Naive thymus-derived CD8-positive, alpha-beta T cell (primary cell): ENCODE measurements around the gene TWSG1. TPM values are rescaled to one million over a fixed set of nuclear protein-coding genes. Genes with fewer than 3 reads are reported as not detected.

Experiments used
- ATAC-seq, 2 donors: fragments of 150-1000 bp; cut with Tn5 transposase in 1 of 2; sonication (Bioruptor Pico), chemical (Tn5 transposase) in 1 of 2; 1 replicate in 1 of 2; 2 replicates in 1 of 2; pipeline ENCODE4 v1.10.0; 2021; ENCODE audit warnings: mild to moderate bottlenecking in 2 of 2, moderate library complexity in 2 of 2
- POLR2A ChIA-PET: fragments of 350-600 bp; sonication (Branson Sonifier 250); formaldehyde crosslinking; loops from one replicate; lab custom pipeline; 2021; ENCODE audit warnings: antibody characterized with exemption; lab: Charles Lee
- DNase-seq, 10 donors: peaks; one replicate each; pipeline versions ENCODE4 v3.0.0 to v3.0.0-alpha.2; 2020 to 2022
- H3K27ac Mint-ChIP-seq, 10 donors: one replicate each; pipeline ENCODE4 v1.8.0; 2020 to 2022; ENCODE audit warnings: mild to moderate bottlenecking in 10 of 10, mixed read lengths in 10 of 10, moderate library complexity in 4 of 10, inconsistent platforms in 1 of 10
- H3K27me3 Mint-ChIP-seq, 5 donors: one replicate each; pipeline ENCODE4 v1.8.0; 2021 to 2022; ENCODE audit warnings: mixed read lengths in 5 of 5
- H3K36me3 Mint-ChIP-seq, 3 donors: one replicate each; pipeline ENCODE4 v1.8.0; 2020 to 2022; ENCODE audit warnings: mixed read lengths in 3 of 3, mild to moderate bottlenecking in 2 of 3, inconsistent platforms in 1 of 3
- H3K4me1 Mint-ChIP-seq, 4 donors: one replicate each; pipeline ENCODE4 v1.8.0; 2021 to 2022; ENCODE audit warnings: mixed read lengths in 4 of 4
- H3K4me3 Mint-ChIP-seq, 10 donors: one replicate each; pipeline ENCODE4 v1.8.0; 2020 to 2022; ENCODE audit warnings: mild to moderate bottlenecking in 10 of 10, mixed read lengths in 10 of 10, moderate library complexity in 6 of 10, inconsistent platforms in 1 of 10
- H3K9me3 Mint-ChIP-seq, 9 donors: one replicate each; pipeline ENCODE4 v1.8.0; 2020 to 2022; ENCODE audit warnings: mixed read lengths in 9 of 9, mild to moderate bottlenecking in 3 of 9, inconsistent platforms in 1 of 9, moderate library complexity in 1 of 9
- polyA plus RNA-seq, 3 donors: library from polyadenylated mRNA; unstranded; fragments of 300-500 nt; fragmentation: Illumina TruSeq; gene quantifications; one replicate each; pipeline ENCODE4 v1.2.3, GENCODE V29; 2021
- total RNA-seq, 8 experiments: library from RNA in 2 of 8; stranded (reverse) in 2 of 8; gene quantifications; one replicate each; pipeline ENCODE4 v1.2.3 and lab custom pipeline; 2021 to 2026

TWSG1 gene
- total RNA-seq (1 to 10 TPM; 7.7 to 9.8 TPM), polyA plus RNA-seq (1 to 10 TPM; 4.0 to 6.1 (median 4.9) TPM), total RNA-seq (lab: John Stamatoyannopoulos, UW) (0.98 to 17.1 (median 9.5) reads per million in 6 experiments)

DNA sequence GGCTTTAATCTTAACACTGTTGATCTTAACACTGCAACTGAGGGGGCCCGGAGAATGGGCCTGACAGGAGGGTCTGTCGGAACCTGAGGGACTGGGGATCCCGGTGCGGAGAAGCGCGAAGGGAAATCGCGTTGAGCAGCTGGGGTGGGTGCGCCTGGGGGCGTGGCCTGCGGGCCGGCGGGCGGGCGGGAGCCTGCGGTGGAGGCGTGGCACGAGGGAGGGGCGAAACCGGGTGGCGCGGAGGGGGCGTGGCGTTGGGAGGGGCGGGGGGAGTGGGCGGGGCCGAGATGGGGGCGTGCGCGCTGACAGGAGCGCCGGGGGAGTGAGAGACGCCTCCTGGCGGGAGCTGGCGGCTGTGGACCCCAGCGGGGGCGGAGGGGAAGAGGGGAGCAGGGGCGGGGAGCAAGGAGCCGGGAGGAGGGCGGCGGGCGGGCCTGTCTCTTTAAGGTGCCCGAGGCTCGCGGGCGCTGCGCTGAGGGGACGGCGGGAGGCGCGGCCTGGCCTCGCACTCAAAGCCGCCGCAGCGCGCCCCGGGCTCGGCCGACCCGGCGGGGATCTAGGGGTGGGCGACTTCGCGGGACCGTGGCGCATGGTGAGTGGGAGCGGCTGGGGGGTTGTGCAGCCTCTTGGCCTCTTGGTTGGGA lies at the start of gene TWSG1:
Gene TWSG1, plus strand, starts transcription at position 445 of the 644 bp plus-strand sequence. CDS start 2,457 bp downstream, outside the sequence.
- H3K9me3 Mint-ChIP-seq: no peaks in the 10 kb centered on the region
- H3K4me3 Mint-ChIP-seq: peak within 1 kb of the TSS; percentile 83 to 96 (median 90)
- DNase-seq: peak; percentile 88 to 97 (median 93)
- H3K27ac Mint-ChIP-seq: peak within 1 kb of the TSS; percentile 69 to 98 (median 94)
- ATAC-seq: peak; percentile 87 to 90
- peaks cover 0 to 14% (median 3%) of the 10 kb centered on the region in 3 donors for H3K36me3 Mint-ChIP-seq
- POLR2A ChIA-PET: interaction anchor here (0.6 to 2.0 kb wide), 10 partner anchors 14 to 580 kb away, joined by 3 to 24 read pairs (median 6); partner anchors contain the start of genes ANKRD12, NDUFV2, RALBP1 and VAPA
- peaks cover 0 to 3% (median 0%) of the 10 kb centered on the region in 5 donors for H3K27me3 Mint-ChIP-seq
- peaks cover 1 to 31% (median 22%) of the 10 kb centered on the region in 4 donors for H3K4me1 Mint-ChIP-seq

DNA sequence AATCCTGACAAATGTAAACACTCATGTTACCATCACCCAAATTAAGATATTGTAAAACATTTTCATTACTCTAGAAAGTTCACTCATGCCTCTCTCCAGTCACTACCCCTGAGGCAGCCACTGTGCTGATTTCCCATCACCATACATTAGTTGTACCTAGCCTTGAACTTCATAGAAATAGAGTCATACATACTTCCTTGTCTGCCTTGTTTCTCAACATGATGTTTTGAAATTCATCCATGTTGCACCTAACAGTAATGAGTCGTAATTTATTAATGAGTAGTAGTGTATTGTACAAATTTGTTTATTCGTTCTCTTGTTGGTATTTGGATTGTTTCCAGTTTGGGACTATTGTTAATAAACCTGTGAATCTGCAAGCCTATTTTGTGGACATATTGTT lies 49.0 kb upstream of the TWSG1 start:
- DNase-seq (no peak), ATAC-seq (no peak)
- no peak overlapping the region for H3K4me3 Mint-ChIP-seq
- H3K27ac Mint-ChIP-seq: peak overlapping the region in 3 of 10 donors; percentile 22 to 58 (median 51)
- no peaks in the 10 kb centered on the region for H3K27me3 Mint-ChIP-seq
- POLR2A ChIA-PET: no interaction called here
- H3K36me3 Mint-ChIP-seq: peaks cover 14 to 27% (median 20%) of the 10 kb centered on the region in 3 donors
- H3K9me3 Mint-ChIP-seq: peaks cover 0 to 29% (median 7%) of the 10 kb centered on the region in 9 donors
- peaks cover 0 to 3% (median 0%) of the 10 kb centered on the region in 4 donors for H3K4me1 Mint-ChIP-seq

DNA sequence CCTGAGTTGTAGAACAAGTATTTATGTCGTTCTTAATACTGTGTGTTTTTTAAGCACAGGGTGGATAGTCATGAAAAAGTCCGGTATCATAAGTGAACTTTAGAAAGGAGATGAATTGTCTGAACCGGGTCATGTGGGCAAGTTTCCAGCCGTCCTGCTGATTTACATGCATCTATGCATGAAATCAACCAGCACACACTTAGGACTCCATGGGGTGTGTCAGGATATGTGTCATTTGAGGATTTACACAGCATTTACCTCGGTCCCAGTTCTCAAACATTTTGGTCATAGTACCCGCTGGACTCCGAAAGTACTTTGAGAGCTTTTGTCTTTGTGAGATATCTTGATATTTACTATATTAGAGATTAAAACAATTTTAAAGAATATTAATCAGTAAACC lies 47.5 kb upstream of the TWSG1 start:
- Mint-ChIP-seq H3K36me3 (peaks cover 14 to 24% (median 20%) of the 10 kb centered on the region in 3 donors), H3K27me3 (no peaks in the 10 kb centered on the region), H3K9me3 (peaks cover 0 to 43% (median 9%) of the 10 kb centered on the region in 9 donors), H3K4me3 (no peak overlapping the region), H3K27ac (no peak overlapping the region), H3K4me1 (no peaks in the 10 kb centered on the region)
- DNase-seq (no peak), ATAC-seq (no peak)
- POLR2A ChIA-PET: no interaction called here

DNA sequence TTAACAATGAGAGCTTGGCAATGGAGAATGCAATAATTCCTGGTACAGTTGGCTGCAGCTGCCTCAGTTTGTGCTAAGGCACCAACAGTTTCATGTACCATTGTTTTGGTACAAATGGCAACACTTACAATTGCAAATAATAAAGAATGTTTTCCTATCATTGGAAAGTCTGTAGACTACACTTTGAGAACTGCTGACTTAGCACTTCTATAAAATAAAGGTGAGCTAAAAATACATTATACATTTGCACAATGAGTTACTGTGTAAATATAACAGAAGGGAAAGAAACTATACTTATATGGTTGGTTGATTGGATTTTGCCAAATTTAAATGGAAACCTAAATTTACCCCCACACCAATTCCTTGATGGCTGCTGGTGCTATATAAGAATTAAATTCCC lies 44.9 kb upstream of the TWSG1 start:
- H3K27ac Mint-ChIP-seq: no peak overlapping the region
- peaks cover 12 to 38% (median 27%) of the 10 kb centered on the region in 3 donors for H3K36me3 Mint-ChIP-seq
- POLR2A ChIA-PET: no interaction called here
- H3K4me1 Mint-ChIP-seq: no peaks in the 10 kb centered on the region
- H3K9me3 Mint-ChIP-seq: peaks cover 0 to 69% (median 21%) of the 10 kb centered on the region in 9 donors
- no peak overlapping the region for H3K4me3 Mint-ChIP-seq
- no peaks in the 10 kb centered on the region for H3K27me3 Mint-ChIP-seq
- ATAC-seq (no peak), DNase-seq (no peak)

DNA sequence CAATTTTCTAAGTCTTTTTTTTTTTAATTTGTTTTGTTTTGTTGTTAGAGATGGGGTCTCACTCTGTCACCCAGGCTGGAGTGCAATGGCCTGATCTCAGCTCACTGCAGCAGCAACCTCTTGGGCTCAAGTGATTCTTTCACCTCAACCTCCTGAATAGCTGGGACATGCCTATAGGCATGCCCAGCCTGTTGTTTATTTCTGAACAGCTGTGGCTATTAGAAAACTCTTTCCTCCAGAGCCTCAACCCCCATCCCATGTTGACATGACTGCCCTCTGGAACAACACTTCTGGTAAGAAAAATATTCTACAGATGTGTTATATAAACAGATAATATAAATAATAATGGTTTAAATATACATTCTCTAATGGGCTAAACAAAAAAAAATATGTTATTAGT lies 44.4 kb upstream of the TWSG1 start:
- Mint-ChIP-seq H3K4me3 (no peak overlapping the region), H3K27ac (no peak overlapping the region), H3K36me3 (peaks cover 12 to 37% (median 27%) of the 10 kb centered on the region in 3 donors), H3K27me3 (no peaks in the 10 kb centered on the region), H3K4me1 (no peaks in the 10 kb centered on the region), H3K9me3 (peaks cover 0 to 71% (median 21%) of the 10 kb centered on the region in 9 donors)
- ATAC-seq (no peak), DNase-seq (no peak)
- POLR2A ChIA-PET: no interaction called here

DNA sequence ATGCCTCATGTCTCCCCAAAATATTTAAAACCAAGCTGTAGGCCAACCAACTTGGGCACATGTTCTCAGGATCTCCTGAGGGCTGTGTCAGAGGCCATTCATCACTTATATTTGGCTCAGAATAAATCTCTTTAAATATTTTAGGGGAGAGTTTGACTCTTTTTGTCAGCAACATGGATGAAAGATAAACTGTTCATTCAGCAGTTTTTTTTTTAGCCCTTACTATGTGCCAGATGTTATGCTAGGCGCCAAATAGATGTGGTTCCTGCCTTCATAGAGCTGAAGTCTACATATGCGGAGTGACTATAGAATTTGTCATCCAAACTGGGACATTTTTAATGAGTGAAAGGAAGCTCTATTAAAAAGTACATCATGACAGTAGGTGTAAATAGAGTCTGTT lies 42.5 kb upstream of the TWSG1 start:
- Mint-ChIP-seq H3K36me3 (peaks cover 9 to 37% (median 27%) of the 10 kb centered on the region in 3 donors), H3K9me3 (peaks cover 0 to 63% (median 21%) of the 10 kb centered on the region in 9 donors), H3K4me3 (no peak overlapping the region), H3K27me3 (no peaks in the 10 kb centered on the region), H3K27ac (no peak overlapping the region), H3K4me1 (no peaks in the 10 kb centered on the region)
- ATAC-seq (no peak), DNase-seq (no peak)
- POLR2A ChIA-PET: no interaction called here

DNA sequence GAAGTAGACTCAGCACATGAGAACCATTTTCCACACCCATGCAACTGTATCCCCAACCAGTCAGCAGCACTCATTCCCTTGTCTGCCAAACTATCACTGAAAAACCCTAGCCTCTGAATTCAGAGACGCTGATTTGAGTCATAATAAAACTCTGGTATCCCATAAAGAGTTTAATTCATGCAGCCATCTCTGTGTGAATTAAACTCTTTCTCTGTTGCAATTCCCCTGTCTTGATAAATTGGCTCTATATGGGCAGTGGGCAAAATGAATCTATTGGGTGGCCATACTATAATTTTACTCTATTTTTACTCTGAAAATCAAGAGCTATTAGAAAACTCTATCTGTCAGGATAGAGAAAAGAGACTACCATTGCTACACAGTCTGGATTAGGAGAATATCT lies 40.6 kb upstream of the TWSG1 start:
- ATAC-seq (no peak), DNase-seq (no peak)
- Mint-ChIP-seq H3K9me3 (peaks cover 0 to 57% (median 24%) of the 10 kb centered on the region in 9 donors), H3K4me3 (no peak overlapping the region), H3K4me1 (no peaks in the 10 kb centered on the region), H3K27ac (no peak overlapping the region), H3K27me3 (no peaks in the 10 kb centered on the region), H3K36me3 (peaks cover 9 to 36% (median 33%) of the 10 kb centered on the region in 3 donors)
- POLR2A ChIA-PET: no interaction called here

DNA sequence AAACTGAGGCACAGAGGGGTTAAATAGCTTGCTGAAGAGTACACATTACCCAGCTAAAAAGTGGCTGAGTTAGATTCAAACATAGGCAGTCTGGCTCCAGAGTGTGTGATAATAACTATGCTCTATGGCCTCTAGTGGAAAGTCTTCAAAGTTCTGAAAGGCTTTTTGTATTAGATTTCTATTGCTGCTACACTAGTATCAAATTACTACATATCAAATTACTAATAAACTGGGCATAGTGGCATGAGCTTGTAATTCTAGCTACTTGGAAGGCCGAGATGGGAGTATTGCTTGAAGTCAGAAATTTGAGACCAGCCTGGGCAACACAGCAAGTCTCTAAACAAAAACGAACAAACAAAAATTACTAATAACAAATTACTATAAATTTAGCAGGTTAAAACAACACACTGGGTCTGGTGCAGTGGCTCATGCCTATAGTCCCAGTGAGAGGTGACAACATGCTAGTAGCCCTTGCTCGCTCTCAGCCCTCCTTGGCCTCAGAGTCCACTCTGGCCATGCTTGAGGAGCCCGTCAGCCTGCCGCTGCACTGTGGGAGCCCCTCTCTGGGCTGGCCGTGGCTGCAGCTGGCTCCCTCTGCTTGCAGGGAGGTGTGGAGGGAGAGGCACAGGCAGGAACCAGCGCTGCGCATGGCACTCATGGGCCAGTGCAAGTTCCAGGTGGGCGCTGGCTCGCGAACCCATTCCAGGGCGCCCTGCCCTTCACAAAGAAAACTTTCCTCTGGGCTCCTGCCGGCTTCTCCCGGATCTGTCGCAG lies 38.2 kb upstream of the TWSG1 start:
- POLR2A ChIA-PET: no interaction called here
- DNase-seq: no peak
- Mint-ChIP-seq H3K36me3 (peaks cover 5 to 29% (median 27%) of the 10 kb centered on the region in 3 donors), H3K27me3 (no peaks in the 10 kb centered on the region), H3K4me3 (no peak overlapping the region), H3K9me3 (peaks cover 0 to 44% (median 23%) of the 10 kb centered on the region in 9 donors), H3K4me1 (no peaks in the 10 kb centered on the region), H3K27ac (no peak overlapping the region)
- ATAC-seq: no peak

DNA sequence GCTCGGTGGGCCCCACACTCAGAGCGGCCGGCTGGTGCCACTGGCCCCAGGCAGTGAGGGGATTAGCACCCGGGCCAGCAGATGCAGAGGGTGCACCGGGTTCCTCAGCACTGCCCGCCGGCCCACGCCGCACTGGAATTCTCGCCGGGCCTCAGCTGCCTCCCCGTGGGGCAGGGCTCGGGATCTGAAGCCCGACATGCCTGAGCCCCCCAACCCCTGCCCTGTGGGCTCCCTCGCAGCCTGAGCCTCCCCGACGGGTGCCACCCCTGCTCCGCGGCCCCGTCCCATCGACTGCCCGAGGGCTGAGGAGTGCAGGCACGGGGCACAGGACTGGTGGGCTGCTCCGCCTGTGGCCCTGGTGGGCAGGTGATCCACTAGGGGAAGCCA lies 37.6 kb upstream of the TWSG1 start:
- Mint-ChIP-seq H3K36me3 (peaks cover 5 to 28% (median 26%) of the 10 kb centered on the region in 3 donors), H3K27me3 (no peaks in the 10 kb centered on the region), H3K4me1 (no peaks in the 10 kb centered on the region), H3K4me3 (no peak overlapping the region), H3K27ac (no peak overlapping the region), H3K9me3 (peaks cover 2 to 44% (median 19%) of the 10 kb centered on the region in 9 donors)
- ATAC-seq (no peak), DNase-seq (no peak)
- POLR2A ChIA-PET: no interaction called here

DNA sequence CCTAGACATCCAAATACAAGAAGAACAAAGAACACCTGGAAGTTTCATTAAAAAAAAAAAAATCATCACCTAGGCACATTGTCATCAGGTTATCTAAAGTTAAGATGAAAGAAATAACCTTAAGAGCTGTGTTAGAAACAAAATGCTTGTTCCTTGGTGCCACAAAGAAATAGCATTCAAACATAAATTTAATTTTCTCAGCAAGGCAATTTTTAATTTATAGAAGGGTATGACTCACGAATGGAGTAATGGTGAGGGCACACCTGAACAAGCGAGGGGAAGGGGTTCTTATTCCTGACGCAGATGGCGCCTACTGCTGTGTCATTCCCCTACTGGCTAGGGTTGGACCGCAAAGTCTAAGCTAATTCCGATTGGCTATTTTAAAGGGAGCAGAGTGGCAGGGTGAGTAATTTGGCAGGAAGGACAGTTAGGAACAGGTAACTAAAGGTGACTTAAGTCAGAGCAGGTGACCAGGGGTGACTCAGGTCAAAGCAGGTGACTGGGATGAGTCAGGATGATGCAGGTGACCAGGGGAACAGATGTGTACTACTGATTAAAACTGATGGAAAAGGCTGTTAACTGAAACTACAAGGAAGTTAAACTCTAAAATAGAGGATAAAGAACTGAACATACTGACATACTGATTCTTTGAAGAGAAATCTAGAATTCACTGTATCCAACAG lies 30.0 kb upstream of the TWSG1 start:
- Mint-ChIP-seq H3K27me3 (peaks cover 0 to 17% (median 9%) of the 10 kb centered on the region in 5 donors), H3K27ac (no peak overlapping the region), H3K4me3 (no peak overlapping the region), H3K36me3 (peaks cover 2 to 48% (median 22%) of the 10 kb centered on the region in 3 donors), H3K9me3 (peaks cover 25 to 71% (median 52%) of the 10 kb centered on the region in 9 donors), H3K4me1 (no peaks in the 10 kb centered on the region)
- POLR2A ChIA-PET: no interaction called here
- no peak for ATAC-seq
- DNase-seq: no peak

DNA sequence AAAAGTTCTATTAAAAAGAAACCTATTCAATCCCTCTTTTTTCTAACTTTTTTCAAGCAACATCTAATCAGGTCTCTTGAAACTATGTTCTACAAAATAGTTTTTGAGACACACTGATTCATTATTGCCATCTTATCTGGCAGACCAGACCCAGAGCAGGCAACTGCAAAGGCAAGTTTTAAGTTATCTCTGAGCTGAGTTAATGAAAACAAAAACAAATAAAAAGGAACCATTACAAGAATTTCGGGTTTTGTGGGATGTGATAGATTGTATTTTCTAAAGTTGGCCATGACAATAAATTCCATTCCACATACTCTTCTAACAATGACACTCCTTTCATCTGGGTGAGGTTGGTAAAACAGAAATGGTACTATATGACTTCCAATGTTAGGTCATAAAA lies 15.2 kb upstream of the TWSG1 start:
- no peak for ATAC-seq
- Mint-ChIP-seq H3K4me3 (no peak overlapping the region), H3K27ac (no peak overlapping the region), H3K36me3 (peaks cover 0 to 25% (median 9%) of the 10 kb centered on the region in 3 donors), H3K27me3 (peaks cover 10 to 22% (median 16%) of the 10 kb centered on the region in 5 donors), H3K4me1 (no peaks in the 10 kb centered on the region), H3K9me3 (peaks cover 0 to 13% (median 5%) of the 10 kb centered on the region in 9 donors)
- no peak for DNase-seq
- POLR2A ChIA-PET: no interaction called here

DNA sequence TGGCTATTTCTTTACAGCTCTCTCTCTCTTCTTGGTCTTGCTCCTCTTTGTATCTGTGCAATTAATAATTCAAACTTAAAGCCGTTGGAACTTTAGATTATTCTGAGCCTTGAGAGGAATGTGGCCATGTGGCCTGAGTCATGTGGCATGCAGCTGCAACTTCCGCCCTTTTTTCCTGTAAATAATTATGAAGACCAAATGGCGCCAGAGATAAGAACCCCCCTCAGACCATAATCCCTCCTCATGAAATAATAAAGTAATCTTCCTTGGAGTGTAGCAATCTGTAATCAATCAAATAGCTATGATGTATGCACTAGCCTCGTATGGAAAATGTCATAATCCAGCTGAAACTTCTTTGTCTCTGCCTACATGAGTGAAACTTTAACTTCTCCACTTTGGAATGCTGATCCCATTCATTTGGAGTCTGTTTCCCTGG lies 13.5 kb upstream of the TWSG1 start:
- Mint-ChIP-seq H3K27ac (no peak overlapping the region), H3K27me3 (peaks cover 9 to 22% (median 16%) of the 10 kb centered on the region in 5 donors), H3K36me3 (peaks cover 0 to 25% (median 9%) of the 10 kb centered on the region in 3 donors), H3K4me1 (no peaks in the 10 kb centered on the region), H3K9me3 (peaks cover 0 to 11% (median 5%) of the 10 kb centered on the region in 9 donors), H3K4me3 (no peak overlapping the region)
- DNase-seq (no peak), ATAC-seq (no peak)
- POLR2A ChIA-PET: no interaction called here
